ENCODE data around the gene TLK2.
"Not testable (repeated sequence)": the region's sequence is repeated elsewhere in the genome, so short reads cannot be mapped to it uniquely, and the experiment has no call there.

The TLK2 gene

DNA sequence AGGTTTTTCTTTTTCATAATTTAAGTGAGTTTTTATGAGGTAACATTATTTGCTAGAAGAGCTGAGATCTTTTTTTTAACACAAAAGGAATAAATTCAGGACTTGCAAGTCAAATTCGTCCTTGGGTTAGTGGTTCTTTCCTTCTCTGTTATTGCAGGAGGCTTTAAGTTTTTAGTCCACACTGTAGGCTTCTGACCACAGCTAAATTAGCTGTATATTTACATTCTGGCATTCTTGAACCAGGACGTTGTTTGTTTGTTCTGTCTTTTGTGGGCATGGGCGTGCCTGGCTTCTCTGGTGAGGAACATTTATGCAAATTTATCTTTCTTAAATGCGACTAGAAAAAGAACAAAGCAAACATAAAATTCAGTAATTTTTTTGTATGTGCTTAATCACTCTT lies 80.3 kb downstream of the TLK2 start:
- DNase-seq (ENCODE audit: low spot score): not testable (repeated sequence)

- DNase-seq (ENCODE audit: low spot score): not testable (repeated sequence)
Measured at GRCh38 chr17:62560971-62561370, 82.3 kb downstream of the TLK2 start.

DNA sequence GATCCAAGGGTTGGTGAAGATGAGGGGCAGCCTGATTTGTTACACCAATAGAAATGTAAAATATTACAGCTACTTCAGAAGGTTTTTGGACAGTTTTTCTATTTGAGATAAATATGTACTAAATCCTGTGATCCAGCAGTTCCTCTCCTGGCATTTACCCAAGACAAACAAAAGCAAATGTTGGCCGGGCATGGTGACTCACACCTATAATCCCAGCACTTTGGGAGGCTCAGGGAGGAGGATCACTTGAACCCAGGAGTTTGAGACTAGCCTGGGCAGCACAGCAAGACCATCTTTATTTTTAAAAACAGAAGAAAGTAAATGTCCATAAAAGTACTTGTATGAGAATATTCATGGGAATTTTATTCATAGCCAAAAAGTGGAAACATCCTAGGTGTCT lies 84.0 kb downstream of the TLK2 start:
- DNase-seq (ENCODE audit: low spot score): no peak

- no peak for DNase-seq (ENCODE audit: low spot score)
Measured at GRCh38 chr17:62565817-62566216, 87.2 kb downstream of the TLK2 start.

DNA sequence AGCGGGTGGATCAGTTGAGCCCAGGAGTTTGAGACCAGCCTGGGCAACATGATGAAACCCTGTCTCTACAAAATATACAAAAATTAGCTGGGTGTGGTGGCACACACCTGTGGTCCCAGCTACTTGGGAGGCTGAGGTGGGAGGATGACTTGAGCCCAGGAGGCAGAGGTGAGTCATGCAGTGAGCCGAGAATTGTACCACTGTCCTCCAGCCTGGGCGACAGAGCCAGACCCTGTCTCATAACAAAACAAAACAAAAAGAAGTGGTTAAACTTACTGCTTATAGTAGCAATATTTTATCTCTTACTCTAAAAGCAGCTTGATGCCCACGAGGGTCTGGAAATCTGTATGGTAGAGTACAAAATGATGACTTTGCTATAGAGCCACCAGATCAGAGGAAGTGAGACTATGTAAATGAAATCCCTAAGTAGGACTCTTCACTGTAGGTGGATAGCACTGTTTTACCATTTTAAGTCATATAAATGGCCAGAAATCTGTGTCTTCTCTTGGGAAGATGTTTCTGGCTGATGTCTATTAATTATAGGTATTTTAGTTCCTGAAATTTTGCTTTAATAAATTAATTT lies 88.5 kb downstream of the TLK2 start:
- DNase-seq (ENCODE audit: low spot score): no peak

GRCh38 chr17:62572488-62572887 lies 93.9 kb downstream of the TLK2 start:
- DNase-seq (ENCODE audit: low spot score): no peak

DNA sequence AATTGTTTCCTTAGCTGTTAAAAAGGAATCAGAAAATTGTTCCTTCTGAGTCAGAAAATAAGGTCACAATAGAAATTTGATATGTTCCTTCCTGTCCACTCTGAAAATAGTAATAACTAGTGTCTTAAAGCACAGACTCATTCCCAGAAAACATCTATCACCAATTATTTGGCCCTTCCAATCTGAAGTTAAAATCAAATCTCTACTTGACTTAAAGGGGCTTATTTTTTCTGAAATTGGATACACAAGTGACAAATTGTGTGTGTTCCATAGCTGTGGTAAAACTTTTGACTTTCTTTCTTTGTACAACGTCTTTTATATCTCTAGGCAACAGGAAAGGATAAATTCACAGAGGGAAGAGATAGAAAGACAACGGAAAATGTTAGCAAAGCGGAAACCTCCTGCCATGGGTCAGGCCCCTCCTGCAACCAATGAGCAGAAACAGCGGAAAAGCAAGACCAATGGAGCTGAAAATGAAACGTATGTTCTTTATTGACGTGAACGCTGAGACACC lies 94.3 kb downstream of the TLK2 start:
- DNase-seq (ENCODE audit: low spot score): no peak

DNA sequence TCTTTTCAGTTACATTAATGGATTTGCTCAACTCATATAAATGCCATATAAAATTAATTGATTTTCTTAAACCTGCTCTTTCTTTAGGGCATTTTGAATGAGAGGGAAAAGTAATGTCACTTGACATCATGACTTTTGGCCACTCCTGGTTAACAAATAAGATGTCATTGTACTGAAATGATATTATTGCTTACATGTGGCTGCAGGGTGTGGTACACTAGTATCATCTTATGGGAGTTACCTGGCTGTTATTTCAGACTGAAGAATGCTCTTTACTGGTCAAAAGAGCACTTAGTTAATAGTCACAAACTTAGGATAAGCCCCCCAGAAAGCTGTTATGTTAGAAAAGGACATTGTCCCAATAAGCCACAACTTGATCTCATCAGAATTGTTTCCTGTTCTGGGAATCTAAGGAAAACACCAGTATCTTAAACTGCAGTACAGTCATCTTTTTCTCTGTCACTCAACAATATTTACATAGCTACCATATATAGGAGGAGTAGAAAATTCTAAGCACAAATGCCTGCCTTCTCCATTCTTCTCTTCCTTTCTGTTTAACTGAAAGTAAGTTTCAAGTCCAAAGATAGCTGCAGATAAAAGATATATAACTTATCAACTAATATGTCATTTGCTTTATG lies 95.0 kb downstream of the TLK2 start:
- no peak for DNase-seq (ENCODE audit: low spot score)

- DNase-seq (ENCODE audit: low spot score): no peak
Measured at GRCh38 chr17:62576382-62576781, 97.8 kb downstream of the TLK2 start.

- DNase-seq (ENCODE audit: low spot score): no peak
Measured at GRCh38 chr17:62578757-62579487, 100.3 kb downstream of the TLK2 start.

- DNase-seq (ENCODE audit: low spot score): no peak
Measured at GRCh38 chr17:62580947-62581346, 102.3 kb downstream of the TLK2 start.

DNA sequence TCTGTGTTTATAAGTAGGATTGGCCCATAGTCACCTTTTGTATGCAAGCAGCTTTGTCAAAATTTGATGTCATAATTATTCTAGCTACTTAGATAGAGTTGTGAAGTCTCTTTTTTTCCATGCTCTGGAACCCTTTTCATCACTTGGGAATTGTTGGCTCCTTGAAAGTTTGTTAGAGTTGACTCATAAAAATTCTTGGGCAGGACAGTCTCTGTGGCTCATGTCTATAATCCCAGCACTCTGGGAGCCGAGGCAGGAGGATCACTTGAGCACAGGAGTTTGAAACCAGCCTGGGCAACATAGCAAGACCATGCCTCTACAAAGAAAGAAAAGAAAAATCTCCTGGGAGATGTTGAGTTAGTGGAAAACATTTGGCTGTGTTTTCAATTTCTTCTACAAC lies 103.1 kb downstream of the TLK2 start:
- no peak for DNase-seq (ENCODE audit: low spot score)

GRCh38 chr17:62587554-62587953 lies 108.9 kb downstream of the TLK2 start:
- DNase-seq (ENCODE audit: low spot score): no peak

GRCh38 chr17:62588109-62588508 lies 109.5 kb downstream of the TLK2 start:
- no peak for DNase-seq (ENCODE audit: low spot score)

DNA sequence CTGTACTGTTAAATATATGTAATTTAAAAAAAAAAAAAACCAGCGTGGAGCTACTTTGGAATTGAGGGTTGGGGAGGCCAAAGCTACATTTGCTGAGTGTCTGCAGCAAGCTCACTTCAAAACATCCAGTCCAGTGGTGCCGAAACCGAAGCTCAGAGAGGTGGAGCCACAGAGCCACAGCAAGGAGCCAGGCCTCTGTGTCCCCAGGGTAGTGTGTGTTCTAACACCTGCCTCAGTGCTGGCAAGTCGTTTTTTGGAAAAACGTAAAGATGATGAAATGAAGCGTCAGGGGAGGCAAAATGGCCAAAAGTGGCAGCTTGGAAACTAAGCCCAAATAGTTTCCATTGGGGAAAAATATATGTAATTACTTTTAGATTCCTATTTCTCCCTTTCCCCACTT lies 112.7 kb downstream of the TLK2 start:
- DNase-seq (ENCODE audit: low spot score): no peak

GRCh38 chr17:62591822-62592221 lies 113.2 kb downstream of the TLK2 start:
- DNase-seq (ENCODE audit: low spot score): not testable (repeated sequence)

DNA sequence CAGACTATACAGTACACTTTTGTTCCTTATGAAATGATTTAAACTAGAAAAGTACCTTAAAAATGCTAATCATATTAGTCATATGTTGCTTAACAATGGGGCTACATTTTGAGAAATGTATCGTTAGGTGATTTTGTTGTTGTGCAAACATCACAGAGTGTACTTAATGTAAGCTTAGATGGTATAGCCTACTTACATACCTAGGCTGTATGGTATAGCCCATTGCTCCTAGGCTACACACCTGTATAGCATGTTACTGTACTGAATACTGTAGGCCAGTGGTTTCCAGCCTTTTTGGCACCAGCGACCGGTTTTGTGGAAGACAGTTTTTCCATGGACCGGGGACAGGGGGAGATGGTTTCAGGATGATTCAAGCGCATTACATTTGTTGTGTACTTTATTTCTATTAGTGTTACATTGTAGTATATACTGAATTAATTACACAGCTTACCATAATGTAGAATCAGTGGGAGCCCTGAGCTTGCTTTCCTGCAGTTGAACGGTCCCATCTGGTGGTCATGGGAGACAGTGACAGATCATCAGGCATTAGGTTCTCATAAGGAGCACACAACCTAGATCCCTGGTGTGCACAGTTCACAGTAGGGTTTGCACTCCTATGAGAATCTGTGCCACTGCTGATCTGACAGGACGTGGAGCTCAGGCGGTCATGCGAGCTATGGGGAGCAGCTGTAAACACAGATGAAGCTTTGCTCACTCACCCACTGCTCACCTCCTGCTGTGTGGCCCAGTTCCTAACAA lies 113.9 kb downstream of the TLK2 start:
- no peak for DNase-seq (ENCODE audit: low spot score)

- DNase-seq (ENCODE audit: low spot score): no peak
Measured at GRCh38 chr17:62595484-62595883, 116.9 kb downstream of the TLK2 start.

GRCh38 chr17:62596662-62597061 lies 118.0 kb downstream of the TLK2 start:
- DNase-seq (ENCODE audit: low spot score): no peak

DNA sequence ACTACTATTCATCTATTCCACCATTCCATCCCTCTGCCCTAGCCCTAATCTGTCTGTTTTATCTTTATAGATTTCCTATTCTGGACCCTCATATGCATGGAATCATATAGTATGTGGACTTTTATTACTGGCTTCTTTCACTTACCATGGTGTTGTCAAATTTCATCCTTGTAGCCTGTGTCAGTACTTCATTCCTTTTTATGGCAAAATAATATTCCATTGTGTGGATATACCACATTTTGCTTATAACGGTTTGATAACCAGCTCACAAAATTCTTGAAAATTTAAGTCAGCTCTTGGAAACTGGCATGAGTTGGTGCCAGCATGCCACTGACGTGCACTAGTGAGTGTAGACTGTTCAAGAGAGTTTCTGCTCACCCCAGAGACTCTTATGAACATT lies 118.5 kb downstream of the TLK2 start:
- DNase-seq (ENCODE audit: low spot score): no peak

- DNase-seq (ENCODE audit: low spot score): no peak
Measured at GRCh38 chr17:62597920-62598319, 119.3 kb downstream of the TLK2 start.

All from SK-N-DZ (cell line).